ENCODE data around the gene SLC35G6.
"Not testable (repeated sequence)": the region's sequence is repeated elsewhere in the genome, so short reads cannot be mapped to it uniquely, and the experiment has no call there.

SLC35G6 gene

GRCh38 chr17:7481275-7481674, at the start of gene SLC35G6:
Gene SLC35G6, plus strand, starts transcription at chr17:7481446. Its CDS starts 71 bp downstream, at chr17:7481517.
- DNase-seq: not testable (repeated sequence)

GRCh38 chr17:7432296-7432695, 49.0 kb upstream of the SLC35G6 start:
- no peak for DNase-seq

- DNase-seq: no peak
Observed at GRCh38 chr17:7435676-7436555, 45.3 kb upstream of the SLC35G6 start.

GRCh38 chr17:7436556-7437368, 44.5 kb upstream of the SLC35G6 start:
- peak; percentile 76 for DNase-seq

- DNase-seq: no peak
Observed at GRCh38 chr17:7437369-7437863, 43.8 kb upstream of the SLC35G6 start.

GRCh38 chr17:7437950-7438614, 43.2 kb upstream of the SLC35G6 start:
- DNase-seq: peak; percentile 69

- DNase-seq: no peak
Observed at GRCh38 chr17:7438656-7439460, 42.4 kb upstream of the SLC35G6 start.

GRCh38 chr17:7439462-7440112, 41.7 kb upstream of the SLC35G6 start, which contains the start of gene FGF11:
Gene FGF11, plus strand, starts transcription at chr17:7439512. Its CDS starts 109 bp downstream, at chr17:7439621.
- no peak for DNase-seq

- DNase-seq: peak; percentile 74
Observed at GRCh38 chr17:7440113-7440833, 41.0 kb upstream of the SLC35G6 start.

- DNase-seq: peak; percentile 78
Observed at GRCh38 chr17:7440834-7441195, 40.4 kb upstream of the SLC35G6 start.

GRCh38 chr17:7441266-7441665, 40.0 kb upstream of the SLC35G6 start:
- DNase-seq: no peak

- no peak for DNase-seq
Observed at GRCh38 chr17:7442142-7442541, 39.1 kb upstream of the SLC35G6 start.

- DNase-seq: no peak
Observed at GRCh38 chr17:7443499-7444485, 37.5 kb upstream of the SLC35G6 start.

- peak; percentile 70 for DNase-seq
Observed at GRCh38 chr17:7444682-7445618, 36.3 kb upstream of the SLC35G6 start, which contains the start of gene CHRNB1. Gene CHRNB1, plus strand, starts transcription at chr17:7445061. Its CDS starts 67 bp downstream, at chr17:7445128.

GRCh38 chr17:7445619-7445968, 35.7 kb upstream of the SLC35G6 start:
- no peak for DNase-seq

GRCh38 chr17:7448461-7448860, 32.8 kb upstream of the SLC35G6 start:
- DNase-seq: no peak

GRCh38 chr17:7459961-7460545, 21.2 kb upstream of the SLC35G6 start:
- no peak for DNase-seq

All from left hindlimb (tissue), 1 donor.